ENCODE data around the gene ZNF175. TPM values are rescaled to one million over a fixed set of nuclear protein-coding genes. Genes with fewer than 3 reads are reported as not detected.

Gene ZNF175
- total and polyA plus RNA-seq, 9 of the 15 experiments (the other 6 are each of a cell fraction or from before 2014, with no cell fraction given), result 3.7 to 37.9 (median 14.0) TPM

DNA sequence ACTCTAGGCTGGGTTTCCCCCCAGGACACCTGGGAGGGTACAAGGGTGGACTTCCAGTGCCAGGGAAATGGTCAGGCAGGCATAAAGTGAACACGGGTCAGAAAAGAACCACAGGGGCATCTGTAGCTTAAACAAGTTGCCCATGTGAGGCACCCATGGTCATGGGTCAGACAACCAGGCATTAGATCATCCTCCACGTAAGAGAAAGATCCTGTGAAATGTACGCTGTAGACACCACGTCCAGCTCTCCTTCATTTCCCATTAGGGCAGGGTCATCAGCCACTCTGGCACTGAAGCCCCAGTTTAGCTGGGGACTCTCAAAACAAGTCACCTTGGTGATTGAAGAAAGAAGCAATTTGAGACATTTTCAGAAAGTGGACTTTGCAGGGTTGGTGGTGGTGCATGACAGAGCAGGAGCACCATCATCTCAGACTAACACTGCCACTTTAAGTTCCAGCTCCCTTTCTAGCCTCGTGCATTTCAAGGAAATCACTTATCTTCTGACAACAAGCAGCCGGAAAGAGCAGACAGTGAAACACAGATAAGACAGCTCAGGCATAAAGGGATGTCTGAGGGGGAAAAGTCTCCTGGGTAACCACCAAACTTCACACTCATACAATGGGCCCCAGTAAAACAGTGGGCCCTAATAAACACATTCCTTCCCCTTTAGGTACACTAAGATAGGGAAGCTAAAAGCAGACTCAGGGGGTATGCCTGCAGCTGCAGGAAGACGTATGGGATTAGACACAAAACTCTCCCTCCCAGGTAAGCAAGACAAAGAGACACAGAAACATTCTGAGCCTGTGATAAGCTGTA, 23.5 kb upstream of the ZNF175 start (continued):
- TF ChIP-seq, protein P1, sequence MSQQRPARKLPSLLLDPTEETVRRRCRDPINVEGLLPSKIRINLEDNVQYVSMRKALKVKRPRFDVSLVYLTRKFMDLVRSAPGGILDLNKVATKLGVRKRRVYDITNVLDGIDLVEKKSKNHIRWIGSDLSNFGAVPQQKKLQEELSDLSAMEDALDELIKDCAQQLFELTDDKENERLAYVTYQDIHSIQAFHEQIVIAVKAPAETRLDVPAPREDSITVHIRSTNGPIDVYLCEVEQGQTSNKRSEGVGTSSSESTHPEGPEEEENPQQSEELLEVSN (IDR thresholded peaks at IDR 0.05; ENCODE audit: borderline replicate concordance in 1 of 2, extremely low read depth in 1 of 2, insufficient read depth in 1 of 2, insufficient read length in 1 of 2, low read depth in 1 of 2, low read length in 1 of 2, poor library complexity in 1 of 2, severe bottlenecking in 1 of 2), result peak; percentile 41 to 45
- TF ChIP-seq, protein P2, sequence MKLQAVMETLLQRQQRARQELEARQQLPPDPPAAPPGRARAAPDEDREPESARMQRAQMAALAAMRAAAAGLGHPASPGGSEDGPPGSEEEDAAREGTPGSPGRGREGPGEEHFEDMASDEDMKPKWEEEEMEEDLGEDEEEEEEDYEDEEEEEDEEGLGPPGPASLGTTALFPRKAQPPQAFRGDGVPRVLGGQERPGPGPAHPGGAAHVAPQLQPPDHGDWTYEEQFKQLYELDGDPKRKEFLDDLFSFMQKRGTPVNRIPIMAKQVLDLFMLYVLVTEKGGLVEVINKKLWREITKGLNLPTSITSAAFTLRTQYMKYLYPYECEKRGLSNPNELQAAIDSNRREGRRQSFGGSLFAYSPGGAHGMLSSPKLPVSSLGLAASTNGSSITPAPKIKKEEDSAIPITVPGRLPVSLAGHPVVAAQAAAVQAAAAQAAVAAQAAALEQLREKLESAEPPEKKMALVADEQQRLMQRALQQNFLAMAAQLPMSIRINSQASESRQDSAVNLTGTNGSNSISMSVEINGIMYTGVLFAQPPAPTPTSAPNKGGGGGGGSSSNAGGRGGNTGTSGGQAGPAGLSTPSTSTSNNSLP (IDR thresholded peaks at IDR 0.05; ENCODE audit: borderline replicate concordance, low read depth, low read length), result 0 out of 2 replicates have a peak, but pooled peaks have one; percentile 15
- TF ChIP-seq GTF2A2 (tag; IDR thresholded peaks at IDR 0.05) (no peak), PHF20 (IDR thresholded peaks at IDR 0.05; ENCODE audit: partially characterized antibody) (no peak), SRSF7 (optimal IDR thresholded peaks at IDR 0.05; ENCODE audit: low read depth, low read length) (no peak), ZC3H8 (IDR thresholded peaks at IDR 0.05) (no peak), NR4A1 (CRISPR knock-in tag; IDR thresholded peaks at IDR 0.05) (no peak), NR4A1 (tag; IDR thresholded peaks at IDR 0.05) (peak; percentile 23), FUS (optimal IDR thresholded peaks at IDR 0.05; ENCODE audit: low read depth, low read length) (no peak), KAT8 (IDR thresholded peaks at IDR 0.05; ENCODE audit: low read depth) (no peak), NELFE (IDR thresholded peaks at IDR 0.05; ENCODE audit: insufficient read depth, insufficient read length) (no peak), BHLHE40 (IDR thresholded peaks at IDR 0.05; ENCODE audit: low read length) (peak; percentile 97), ESRRA (IDR thresholded peaks at IDR 0.05; ENCODE audit: borderline replicate concordance, low read depth) (peak; percentile 60; the same call in 1 of the 2 replicates)
- TF ChIP-seq, protein P3, sequence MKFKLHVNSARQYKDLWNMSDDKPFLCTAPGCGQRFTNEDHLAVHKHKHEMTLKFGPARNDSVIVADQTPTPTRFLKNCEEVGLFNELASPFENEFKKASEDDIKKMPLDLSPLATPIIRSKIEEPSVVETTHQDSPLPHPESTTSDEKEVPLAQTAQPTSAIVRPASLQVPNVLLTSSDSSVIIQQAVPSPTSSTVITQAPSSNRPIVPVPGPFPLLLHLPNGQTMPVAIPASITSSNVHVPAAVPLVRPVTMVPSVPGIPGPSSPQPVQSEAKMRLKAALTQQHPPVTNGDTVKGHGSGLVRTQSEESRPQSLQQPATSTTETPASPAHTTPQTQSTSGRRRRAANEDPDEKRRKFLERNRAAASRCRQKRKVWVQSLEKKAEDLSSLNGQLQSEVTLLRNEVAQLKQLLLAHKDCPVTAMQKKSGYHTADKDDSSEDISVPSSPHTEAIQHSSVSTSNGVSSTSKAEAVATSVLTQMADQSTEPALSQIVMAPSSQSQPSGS (CRISPR knock-in tag; IDR thresholded peaks at IDR 0.05), result no peak
- TF ChIP-seq, protein P4, sequence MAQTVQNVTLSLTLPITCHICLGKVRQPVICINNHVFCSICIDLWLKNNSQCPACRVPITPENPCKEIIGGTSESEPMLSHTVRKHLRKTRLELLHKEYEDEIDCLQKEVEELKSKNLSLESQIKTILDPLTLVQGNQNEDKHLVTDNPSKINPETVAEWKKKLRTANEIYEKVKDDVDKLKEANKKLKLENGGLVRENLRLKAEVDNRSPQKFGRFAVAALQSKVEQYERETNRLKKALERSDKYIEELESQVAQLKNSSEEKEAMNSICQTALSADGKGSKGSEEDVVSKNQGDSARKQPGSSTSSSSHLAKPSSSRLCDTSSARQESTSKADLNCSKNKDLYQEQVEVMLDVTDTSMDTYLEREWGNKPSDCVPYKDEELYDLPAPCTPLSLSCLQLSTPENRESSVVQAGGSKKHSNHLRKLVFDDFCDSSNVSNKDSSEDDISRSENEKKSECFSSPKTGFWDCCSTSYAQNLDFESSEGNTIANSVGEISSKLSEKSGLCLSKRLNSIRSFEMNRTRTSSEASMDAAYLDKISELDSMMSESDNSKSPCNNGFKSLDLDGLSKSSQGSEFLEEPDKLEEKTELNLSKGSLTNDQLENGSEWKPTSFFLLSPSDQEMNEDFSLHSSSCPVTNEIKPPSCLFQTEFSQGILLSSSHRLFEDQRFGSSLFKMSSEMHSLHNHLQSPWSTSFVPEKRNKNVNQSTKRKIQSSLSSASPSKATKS (CRISPR knock-in tag; IDR thresholded peaks at IDR 0.05), result no peak
- TF ChIP-seq, protein P5, sequence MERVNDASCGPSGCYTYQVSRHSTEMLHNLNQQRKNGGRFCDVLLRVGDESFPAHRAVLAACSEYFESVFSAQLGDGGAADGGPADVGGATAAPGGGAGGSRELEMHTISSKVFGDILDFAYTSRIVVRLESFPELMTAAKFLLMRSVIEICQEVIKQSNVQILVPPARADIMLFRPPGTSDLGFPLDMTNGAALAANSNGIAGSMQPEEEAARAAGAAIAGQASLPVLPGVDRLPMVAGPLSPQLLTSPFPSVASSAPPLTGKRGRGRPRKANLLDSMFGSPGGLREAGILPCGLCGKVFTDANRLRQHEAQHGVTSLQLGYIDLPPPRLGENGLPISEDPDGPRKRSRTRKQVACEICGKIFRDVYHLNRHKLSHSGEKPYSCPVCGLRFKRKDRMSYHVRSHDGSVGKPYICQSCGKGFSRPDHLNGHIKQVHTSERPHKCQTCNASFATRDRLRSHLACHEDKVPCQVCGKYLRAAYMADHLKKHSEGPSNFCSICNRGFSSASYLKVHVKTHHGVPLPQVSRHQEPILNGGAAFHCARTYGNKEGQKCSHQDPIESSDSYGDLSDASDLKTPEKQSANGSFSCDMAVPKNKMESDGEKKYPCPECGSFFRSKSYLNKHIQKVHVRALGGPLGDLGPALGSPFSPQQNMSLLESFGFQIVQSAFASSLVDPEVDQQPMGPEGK (CRISPR knock-in tag; IDR thresholded peaks at IDR 0.05; ENCODE audit: borderline replicate concordance), result peak; percentile 59; the same call in 1 of the 2 replicates

All from K562 (cell line).